GM19025 (cell line): ENCODE results near the gene FUT6.
"Not testable (repeated sequence)": the region's sequence is repeated elsewhere in the genome, so short reads cannot be mapped to it uniquely, and the experiment has no call there.

Experiments used
- ATAC-seq: cut with Tn5 transposase; IDR thresholded peaks from one replicate; pipeline ENCODE4 v1.9.1; 2021; ENCODE audit warnings: mild to moderate bottlenecking, low read depth, moderate library complexity; ENCODE audit not compliant: unreplicated experiment

Gene FUT6

GRCh38 chr19:5863030-5863665, 23.6 kb upstream of the FUT6 start:
- ATAC-seq, result no peak

- no peak for ATAC-seq
Measured at GRCh38 chr19:5857203-5858081, 17.9 kb upstream of the FUT6 start.

- ATAC-seq, result not testable (repeated sequence)
Measured at GRCh38 chr19:5855151-5855550, 15.6 kb upstream of the FUT6 start.

GRCh38 chr19:5854121-5854520, 14.6 kb upstream of the FUT6 start:
- ATAC-seq, result not testable (repeated sequence)

GRCh38 chr19:5851302-5851701, 11.8 kb upstream of the FUT6 start, which contains the start of gene FUT3:
Gene FUT3 (minus strand): TSS chr19:5851449.
- ATAC-seq, result no peak

GRCh38 chr19:5850743-5851293, 11.3 kb upstream of the FUT6 start:
- no peak for ATAC-seq

GRCh38 chr19:5850189-5850588, 10.7 kb upstream of the FUT6 start:
- no peak for ATAC-seq

- ATAC-seq, result not testable (repeated sequence)
Measured at GRCh38 chr19:5848621-5849020, 9.1 kb upstream of the FUT6 start.

- not testable (repeated sequence) for ATAC-seq
Measured at GRCh38 chr19:5847846-5848245, 8.3 kb upstream of the FUT6 start.

GRCh38 chr19:5844456-5845433, 5.2 kb upstream of the FUT6 start:
- no peak for ATAC-seq

- ATAC-seq, result no peak
Measured at GRCh38 chr19:5843295-5843927, 3.9 kb upstream of the FUT6 start.

GRCh38 chr19:5841735-5842111, 2.2 kb upstream of the FUT6 start:
- ATAC-seq, result not testable (repeated sequence)

- ATAC-seq, result no peak
Measured at GRCh38 chr19:5838353-5839064, 993 bp downstream of the FUT6 start.

- ATAC-seq, result no peak
Measured at GRCh38 chr19:5837761-5838352, 1.6 kb downstream of the FUT6 start.

- no peak for ATAC-seq
Measured at GRCh38 chr19:5832527-5833216, 6.8 kb downstream of the FUT6 start.

- ATAC-seq, result no peak
Measured at GRCh38 chr19:5832061-5832460, 7.4 kb downstream of the FUT6 start.

GRCh38 chr19:5831159-5831558, 8.3 kb downstream of the FUT6 start:
- ATAC-seq, result no peak

GRCh38 chr19:5829567-5830310, 9.8 kb downstream of the FUT6 start:
- no peak for ATAC-seq
